Hindlimb muscle (tissue), 1 donor: ENCODE results near the gene C2CD2. TPM values are rescaled to one million over a fixed set of nuclear protein-coding genes. Genes with fewer than 3 reads are reported as not detected.

Source experiments
- DNase-seq: peaks from one replicate; pipeline ENCODE4 v3.0.0-alpha.2; 2013
- polyA plus RNA-seq: library from polyadenylated mRNA; unstranded; fragments of 120-200 nt; gene quantifications from one replicate; pipeline ENCODE4 v1.2.1, GENCODE V29; 2013; ENCODE audit not compliant: insufficient read length

The C2CD2 gene
- polyA plus RNA-seq, 1 donor = 8.9 TPM

DNA sequence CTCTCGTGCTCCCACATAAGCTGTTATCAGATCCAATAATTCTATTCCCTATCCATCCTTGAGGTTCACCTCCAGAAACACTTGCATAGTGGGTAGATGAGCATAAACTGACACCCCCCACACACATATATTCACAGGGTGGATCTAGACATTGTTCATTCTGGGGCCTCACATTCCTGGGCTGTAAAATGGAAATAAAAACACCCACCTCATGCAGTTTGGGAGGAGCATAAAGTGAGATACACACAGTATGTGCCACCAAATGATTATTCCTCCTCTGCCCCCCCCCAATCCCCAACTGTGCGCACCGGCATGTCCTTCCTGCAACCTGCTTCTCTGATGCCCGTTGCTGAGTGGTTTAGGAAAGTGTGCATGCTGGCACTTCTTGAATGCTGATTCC, 92.6 kb downstream of the C2CD2 start:
- no peak for DNase-seq

DNA sequence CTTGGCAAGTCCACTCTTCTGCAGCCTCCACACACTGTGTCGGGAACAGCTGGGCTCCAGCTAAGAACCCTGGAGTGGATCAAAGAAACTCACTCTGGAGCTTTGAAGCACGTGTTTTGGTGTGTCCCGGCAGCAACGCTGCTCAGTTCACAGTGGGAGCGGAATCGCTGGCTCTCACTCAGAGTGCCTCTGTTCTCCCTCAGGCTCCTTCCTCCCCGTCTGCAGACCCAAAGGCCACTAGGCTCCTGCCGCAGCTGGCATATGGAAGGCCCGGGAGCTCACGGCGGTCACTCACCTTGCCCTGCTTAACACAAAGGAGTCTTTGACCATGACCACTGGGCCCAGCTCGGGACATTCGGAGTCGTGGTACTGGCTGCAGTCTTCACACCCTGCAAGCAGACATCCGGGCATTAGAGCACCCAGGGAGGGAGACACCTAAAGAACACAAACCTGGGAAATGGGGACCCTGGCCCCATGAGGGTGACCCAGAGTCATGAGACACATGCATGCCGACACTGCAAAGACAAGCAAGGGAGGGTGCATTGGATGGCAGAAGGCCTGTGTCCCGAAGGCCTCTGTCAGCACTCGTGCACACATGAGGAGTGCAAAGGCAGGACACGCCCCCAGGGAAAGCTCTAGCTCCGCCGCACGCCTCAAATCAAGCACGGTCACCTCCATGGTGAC, 94.4 kb downstream of the C2CD2 start:
- DNase-seq = no peak

DNA sequence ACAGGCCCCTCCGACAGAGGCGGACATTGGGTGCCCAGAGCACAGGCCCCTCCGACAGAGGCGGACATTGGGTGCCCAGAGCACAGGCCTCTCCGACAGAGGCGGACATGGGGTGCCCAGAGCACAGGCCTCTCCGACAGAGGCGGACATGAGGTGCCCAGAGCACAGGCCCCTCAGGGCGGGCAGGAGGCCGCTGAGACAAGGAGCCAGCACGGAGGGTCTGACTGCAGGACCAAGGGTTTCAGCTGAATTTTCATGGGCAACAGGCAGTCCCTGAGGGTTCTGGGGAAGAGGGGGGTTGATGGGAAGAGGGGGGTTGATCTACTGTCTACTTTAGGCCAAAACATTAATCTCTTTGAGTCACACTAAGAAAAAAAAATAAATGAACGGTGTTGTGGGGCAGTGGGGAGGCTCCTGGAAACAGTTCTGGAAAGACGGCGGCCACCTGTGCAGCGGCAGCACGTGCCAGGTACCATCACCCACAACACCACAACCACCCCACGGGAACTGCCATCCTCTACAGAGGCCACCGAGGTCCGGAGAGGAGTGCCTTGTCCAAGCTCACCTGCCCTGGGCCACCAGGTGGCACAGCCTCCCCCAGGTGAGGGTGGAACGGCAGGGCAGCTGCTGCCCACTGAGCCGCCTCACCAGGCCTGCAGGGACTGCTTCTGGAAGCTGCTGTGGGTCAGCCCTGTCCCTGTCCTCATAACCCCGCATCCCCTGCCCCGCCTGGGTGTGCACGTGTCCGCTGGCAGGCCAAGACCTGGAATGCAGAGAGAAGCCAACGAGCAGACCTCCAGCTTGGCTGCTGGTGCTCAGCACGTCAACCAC, 95.1 kb downstream of the C2CD2 start:
- no peak for DNase-seq

DNA sequence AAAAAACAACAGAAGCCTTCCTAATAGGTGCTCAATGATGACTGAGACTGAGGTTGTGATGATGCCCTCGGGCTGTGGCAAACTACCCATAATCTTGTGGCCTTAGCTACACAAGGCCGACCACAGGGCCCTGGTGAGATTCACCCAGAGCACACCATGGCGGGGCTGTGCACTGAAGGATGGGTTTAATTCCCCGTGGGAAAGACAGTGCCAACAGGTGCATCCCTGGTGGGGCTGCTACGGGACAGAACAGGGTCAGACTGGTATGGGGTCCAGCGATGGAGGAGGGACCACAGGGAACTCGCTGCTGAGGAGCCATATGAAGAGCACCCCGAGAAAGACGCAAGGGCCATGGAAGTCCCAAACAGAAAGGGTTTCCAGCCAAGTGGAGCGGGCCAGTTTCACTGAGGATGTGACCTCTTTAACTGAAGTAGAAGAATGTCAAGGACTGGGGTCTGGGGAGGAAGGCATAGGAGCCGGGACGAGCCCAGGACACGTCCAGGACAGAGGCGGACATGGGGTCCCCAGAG, 96.0 kb downstream of the C2CD2 start:
- no peak for DNase-seq

DNA sequence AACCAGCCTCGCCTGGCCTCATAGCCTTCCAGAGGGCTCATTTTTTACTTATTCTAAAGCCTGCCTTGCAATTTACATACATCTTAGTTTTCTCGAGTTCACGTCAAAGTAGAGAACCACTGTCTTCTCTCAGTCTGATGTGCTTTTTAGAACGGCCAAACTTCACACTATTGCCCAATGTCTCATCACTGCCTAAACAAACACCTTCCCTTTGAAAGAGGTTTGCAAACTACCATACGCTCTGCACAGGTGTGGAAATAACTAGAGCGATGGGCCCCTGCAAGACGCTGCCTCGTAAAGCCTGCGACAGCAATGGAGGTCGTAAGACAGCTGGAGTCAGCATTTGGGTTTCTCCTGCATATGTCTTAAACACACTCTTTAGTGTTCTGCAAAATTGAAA, 97.2 kb downstream of the C2CD2 start:
- DNase-seq = no peak

DNA sequence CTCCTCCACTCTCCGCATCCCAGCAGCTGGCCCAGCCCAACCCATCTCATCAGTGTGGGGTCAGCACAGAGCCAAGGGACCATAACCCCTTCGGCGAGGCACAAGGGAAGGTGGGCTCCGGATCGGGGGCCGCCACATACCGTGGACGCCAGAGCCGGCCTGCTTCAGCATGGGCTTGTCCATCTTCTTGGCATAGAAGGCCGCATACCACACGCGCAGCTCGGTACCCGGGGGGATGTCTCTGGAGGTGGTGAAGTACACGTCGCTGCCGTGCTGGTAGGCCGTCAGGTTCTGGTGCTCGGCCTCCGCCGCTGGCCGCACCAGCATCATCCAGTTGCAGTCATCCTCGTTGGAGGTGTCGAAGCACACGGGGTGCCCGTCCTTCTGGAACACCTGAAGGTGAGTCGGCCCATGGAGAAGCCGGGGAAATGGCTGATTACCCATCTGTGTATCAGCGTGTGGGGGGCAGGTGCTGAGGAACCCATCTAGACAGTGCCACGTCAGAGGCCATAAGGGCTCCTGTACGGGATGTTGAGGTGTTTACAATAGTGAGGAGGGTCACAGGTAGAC, 99.3 kb downstream of the C2CD2 start:
- DNase-seq = no peak

DNA sequence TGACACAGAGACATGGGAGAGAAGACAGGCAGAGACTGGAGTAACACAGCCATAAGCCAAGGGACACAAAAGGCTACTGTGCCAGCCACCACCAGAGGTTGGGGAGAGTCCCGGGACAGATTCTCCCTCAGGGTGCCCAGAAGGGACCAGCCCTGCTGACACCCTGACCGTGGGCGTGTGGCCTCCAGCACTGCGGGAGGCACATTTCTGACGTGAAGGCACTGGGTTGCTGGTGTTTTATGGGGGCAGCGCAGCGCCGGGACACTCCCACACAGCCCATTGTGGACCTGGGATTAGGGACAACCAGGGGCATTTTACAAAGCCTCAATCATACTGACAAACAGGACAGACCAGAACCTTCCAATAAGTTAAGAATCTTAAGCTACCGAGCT, 100.9 kb downstream of the C2CD2 start:
- no peak for DNase-seq

DNA sequence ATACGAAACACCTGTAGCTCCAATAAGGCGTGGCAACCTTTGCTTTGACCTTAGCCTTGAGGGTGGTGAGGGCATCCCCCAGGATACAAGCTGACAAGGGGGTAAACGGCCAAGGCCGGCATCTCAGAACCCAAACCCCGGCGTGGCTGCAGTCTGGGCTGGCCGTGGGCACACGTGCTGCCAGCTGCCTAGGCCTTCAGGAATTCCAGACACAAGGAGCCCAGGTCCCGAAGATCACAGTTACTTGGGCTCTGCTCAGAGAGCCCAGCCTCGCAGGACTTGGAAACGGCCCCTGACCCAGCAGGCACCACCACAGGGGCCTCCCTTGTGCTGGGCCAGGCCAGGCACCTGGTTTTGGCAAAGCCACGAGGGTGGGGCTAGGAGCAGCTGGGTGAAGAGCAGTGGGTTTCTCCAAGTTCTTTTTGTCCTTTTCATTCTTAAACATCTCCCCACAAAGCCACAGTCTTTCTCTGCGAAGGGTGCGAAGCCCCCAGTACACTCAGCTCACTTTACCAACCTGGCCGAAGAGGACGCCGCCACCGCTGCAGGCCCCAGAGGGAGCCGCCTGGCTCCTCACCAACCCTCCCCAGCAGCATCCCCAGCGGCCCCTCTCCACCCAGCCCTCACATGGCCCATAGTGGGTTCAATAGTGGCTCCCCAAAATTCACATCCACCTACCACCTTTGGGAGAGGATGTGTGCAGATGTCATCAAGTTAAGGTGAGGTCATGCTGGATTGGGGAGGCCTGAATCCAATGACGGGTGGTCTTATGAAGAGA, 101.5 kb downstream of the C2CD2 start:
- no peak for DNase-seq

DNA sequence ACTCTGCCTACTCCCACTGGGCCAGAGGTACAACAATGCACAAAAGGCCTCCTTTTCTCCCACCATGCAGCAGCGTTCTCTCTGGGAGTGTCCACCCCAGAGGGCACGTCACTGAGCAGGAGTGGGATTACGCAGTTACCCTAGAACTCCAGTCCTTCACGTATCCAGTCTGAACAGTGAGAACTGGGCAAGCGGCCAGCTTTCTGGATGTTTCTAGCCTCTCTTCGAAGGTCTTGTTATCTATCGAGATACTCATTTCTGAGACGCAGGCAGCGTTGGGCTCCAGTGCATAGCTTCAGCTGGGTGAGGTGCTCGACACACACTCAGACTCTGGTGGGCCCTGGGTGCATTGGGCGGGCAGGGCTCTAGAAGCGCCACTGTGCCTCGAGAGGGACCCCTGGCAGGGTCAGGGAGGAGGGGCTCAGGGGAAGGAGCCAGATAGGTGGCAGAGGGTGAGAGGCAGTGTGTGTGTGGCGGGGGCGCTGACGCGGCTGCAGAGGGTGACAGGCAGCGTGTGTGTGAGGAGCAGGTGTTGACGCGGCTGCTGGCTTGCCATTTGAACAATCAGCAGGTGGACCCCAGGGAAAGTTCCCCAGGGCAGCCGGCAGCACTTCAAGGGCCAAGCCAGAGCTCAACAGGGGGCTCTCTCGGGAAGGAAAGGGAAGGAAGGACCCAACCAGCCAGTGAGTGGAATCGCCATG, 102.6 kb downstream of the C2CD2 start:
- DNase-seq = no peak

DNA sequence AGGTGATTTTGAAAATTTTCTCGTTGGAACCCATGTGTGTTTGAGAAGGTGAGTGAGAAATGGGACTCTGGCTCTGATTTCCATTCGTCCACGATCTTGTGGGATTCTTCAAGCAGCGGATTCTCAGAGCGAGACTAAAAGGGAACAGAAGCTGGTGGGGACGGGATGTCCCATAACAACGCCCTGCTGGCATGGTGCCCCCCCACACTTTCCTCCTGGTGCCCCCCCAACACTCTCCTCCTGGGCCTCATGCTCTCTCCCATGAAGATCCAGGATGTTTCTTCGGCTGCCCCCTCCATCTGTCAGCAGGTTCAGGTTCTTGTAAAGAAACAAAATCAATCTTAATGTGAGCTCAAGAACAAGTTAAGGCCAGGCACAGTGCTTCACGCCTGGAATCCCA, 103.7 kb downstream of the C2CD2 start:
- DNase-seq = no peak

DNA sequence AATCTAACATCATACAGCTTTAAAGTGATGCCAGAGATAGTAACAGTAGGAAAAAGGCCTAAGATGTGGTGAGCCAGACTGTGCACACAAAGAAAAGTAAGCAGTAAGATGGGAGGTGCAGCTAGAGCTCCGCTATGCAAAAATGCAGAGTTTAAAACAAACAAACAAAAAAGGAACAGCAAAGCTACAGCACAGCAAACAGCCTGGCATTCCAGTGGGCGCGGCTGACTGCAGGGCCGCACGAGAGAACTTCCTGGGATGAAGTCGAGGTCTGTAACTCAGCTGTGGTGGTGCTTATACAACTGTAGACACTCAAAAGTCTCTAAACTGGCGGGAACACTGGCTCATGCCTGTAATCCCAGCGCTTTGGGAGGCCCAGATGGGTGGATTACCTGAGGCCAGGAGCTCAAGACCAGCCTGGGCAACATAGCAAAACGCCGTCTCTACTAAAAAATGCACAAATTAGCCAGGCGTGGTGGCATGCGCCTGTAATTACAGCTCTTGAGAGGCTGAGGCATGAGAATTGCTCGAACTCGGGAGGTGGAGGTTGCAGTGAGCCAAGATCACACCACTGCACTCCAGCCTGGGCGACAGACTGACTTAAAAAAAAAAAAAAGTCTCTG, 104.7 kb downstream of the C2CD2 start:
- no peak for DNase-seq

DNA sequence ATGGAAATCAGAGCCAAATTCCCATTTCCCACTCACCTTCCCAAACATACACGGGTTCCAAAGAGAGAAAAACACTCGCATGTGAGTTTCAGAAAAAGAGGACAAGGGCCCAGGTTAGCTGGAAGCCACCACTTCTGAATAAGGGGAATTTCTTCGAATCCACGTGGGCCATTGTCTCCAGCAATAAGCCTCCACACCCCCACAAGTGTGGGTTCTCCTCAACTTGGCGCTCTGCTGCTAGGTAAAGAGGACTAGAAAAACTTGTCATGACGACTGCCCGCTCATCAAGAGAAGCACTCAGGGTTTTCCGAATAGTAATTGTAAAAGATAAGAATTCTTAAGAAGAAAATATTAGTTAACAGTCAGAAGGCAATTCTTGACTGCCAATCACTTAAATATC, 105.3 kb downstream of the C2CD2 start:
- no peak for DNase-seq

DNA sequence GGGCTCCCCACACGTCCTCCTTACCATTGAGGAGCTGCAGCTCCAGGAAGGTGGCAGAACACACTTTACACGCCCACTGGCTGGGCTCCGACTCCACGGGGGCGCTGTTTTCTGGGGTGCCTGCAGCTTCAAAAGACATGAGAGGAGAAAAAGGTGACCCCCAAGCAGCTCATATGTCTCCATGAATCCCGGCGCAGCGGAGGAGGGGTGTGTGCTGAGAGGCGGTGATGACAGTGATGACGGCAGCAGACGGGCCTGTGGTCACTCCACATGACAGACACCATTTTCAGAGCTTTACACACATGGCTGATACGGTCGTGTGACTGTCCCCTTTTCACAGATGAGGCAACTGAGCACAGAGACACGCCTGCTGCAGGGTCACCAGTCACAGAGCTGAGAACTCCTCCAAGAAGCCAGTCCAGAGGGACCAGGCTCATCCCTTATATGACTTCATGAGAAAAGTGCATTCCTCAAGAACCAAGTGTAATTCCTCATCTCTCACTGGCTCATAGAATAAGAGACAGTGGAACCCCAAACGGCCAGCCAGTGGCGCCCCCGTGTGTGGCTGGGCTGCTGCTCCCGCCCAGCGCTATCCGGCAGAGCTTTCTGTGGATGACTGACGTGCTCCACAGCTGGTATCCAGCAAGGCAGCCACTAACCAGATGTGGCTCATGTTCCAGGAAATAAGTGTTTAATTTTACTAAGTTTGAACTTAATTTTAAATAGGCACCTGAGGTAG, 106.6 kb downstream of the C2CD2 start:
- DNase-seq = no peak

DNA sequence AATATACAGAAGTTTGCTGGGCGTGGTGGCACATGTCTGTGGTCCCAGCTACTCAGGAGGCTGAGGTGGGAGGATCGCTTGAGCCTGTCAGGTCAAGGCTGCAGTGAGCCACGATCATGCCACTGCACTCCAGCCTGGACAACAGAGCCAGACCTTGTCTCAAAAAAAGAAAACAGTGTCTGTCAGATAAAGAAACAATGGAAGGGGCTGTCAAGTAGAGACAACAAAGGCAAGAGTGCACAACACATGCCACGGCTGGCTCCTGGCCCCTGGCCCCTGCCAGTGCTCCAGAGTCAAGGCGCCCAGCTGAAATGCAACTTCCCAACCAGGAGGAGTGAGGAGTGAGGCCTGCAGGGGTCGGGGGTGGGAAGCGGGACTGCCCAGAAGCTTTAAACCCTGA, 107.3 kb downstream of the C2CD2 start:
- DNase-seq = no peak

DNA sequence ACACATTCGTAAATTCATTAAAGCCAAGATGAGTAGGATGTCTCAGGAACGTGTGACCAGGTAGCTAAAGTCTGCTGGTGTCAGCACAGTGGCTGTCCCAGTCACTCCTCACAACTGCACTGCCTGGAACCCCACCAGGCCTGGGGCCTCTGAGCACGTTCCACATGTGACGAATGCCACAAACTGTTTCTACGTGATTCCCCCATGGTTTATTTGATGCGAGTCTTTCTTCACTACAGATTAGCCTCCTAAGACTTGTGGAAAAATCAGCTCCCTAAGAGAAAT, 107.8 kb downstream of the C2CD2 start:
- DNase-seq = no peak

DNA sequence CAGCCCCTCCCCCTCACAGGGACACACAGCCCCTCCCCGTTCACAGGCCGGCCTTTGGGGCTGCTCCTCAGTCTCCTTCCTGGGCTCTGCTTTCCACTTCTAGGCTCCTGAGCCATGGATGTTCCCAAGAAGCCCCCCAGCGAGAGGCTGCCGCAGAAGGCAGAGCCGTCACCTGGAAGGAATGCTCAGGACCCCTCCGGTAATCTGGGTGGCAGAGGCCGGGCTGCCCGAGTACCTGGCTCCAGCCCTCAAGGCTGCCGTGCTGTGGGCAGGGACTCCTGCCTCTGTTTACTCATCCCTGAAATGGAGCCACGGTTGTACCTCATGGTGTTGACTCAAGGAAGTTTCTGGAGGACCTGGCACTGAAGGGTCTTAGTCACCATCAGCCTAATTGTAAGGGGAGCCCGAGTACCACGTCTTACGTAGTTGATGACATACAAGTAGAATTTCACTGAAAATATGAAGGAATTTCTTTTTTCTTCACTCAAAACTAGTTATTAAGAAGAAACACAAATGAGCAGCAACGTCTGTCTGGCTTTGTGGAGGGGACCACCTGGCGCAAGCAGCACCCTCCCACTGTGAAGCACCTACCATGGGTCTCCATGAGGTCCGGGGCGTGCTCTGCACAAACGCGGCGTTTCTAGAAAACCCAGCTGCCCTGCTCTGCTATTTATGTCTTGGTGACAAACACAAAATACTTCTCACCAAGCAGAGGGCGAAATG, 108.3 kb downstream of the C2CD2 start:
- no peak for DNase-seq

DNA sequence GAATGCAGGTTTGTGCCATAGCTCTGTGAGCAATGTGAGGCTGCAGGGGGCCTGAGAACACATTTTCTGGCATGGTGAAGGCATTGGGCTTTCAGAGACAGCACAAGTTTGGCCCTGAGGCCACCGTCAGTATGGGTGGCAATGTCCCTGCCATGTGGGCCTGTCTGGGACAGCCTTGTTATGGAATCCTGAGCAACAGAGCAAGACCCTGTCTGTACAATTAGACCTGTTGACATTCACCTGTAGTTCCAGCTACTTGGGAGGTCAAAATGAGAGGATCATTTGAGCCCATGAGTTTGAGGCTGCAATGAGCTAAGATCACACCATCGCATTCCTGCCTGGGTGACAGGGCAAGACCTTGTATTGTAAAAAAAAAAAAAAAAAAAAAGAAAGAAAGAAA, 110.2 kb downstream of the C2CD2 start:
- no peak for DNase-seq

DNA sequence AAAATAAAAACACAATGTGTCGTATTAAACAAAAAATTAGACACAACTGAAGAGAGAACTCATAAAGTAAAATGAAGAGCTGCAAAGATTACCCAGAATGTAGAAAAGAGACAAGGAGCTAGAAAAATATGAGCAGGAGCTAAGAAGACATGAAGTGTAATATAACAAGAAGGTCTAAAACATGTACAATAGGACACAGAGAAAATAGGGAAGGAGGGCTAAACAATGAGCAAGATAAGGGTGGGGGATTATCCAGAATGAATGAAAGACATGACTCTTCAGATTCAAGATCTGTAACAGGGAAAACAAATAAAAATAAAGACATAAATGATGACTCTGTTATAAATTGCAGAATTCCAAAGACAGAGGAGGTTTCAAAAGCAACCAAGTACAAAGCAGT, 112.9 kb downstream of the C2CD2 start:
- DNase-seq = no peak

DNA sequence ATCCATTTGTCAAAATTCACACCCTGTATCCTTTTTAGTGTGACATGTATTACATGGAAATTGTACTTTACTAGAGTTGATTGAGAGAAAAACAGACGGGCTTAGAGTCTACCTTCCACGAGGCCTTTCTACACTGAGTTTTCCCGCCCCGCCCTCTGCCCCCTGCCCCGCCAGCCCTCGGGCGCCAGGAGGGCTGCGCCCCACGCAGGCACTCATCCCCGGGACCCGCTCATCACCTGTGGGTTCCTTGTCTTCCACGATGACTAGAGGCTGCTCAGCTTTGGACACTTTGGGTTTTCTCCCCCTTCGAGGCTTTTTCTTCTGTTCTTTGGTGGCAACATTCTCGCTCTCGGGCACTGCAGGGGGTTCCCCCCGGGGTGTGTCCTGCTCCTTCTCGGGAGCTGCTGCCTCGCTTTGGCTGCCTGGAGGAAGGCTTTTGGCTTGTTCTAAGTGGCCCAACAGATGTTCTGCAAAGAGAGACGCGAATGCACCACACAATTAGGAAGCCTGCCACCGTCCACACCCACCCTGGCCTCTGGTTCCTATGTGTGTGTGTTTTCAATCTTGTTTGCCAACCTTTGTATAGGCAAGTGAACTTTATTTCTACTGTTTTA, 114.3 kb downstream of the C2CD2 start:
- DNase-seq = no peak

DNA sequence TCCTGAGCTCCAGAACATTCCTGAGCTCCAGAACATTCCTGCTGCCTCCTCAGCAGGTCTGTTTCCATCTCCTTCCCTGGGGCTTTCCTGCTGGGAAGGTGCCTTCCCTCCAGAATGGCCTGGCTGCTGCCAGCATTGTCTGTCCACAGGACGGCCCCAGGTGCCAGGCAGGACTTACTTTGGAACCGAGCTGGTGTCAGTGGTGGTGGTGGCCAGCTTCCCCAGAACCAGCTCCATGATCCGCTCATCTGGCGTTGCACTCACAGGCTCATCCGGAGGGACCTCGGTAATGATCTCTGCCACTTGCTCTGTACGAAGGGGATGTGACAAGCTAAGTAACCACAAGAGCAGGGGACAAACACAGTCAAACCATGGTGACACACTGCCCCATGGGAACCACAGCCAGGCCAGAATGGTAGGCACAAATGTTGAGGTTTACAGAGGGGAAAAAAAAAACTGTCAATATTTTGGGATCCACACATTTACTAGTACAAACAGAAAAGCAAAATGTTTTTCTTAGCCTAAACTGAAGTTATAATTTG, 116.0 kb downstream of the C2CD2 start:
- no peak for DNase-seq
